Tibial artery (tissue), 4 donors: ENCODE measurements around the gene TRIAP1.

Experiments
- DNase-seq, 2 donors: peaks; one replicate each; pipeline ENCODE4 v3.0.0-alpha.2; 2019
- H3K27ac ChIP-seq, 2 donors: fragments of 200-600 bp; sonication (generic) in 1 of 2; 1 replicate in 1 of 2; 2 replicates in 1 of 2; pipeline ENCODE4 v1.5.1; 2018 to 2019; ENCODE audit warnings: mild to moderate bottlenecking in 1 of 2
- H3K27me3 ChIP-seq, 2 donors: fragments of 200-600 bp; sonication (generic) in 1 of 2; one replicate each; pipeline versions ENCODE4 v1.5.1 to v1.6.0; 2016 to 2019
- H3K36me3 ChIP-seq, 3 donors: fragments of 200-600 bp; sonication (generic) in 2 of 3; one replicate each; pipeline ENCODE4 v1.5.1; 2016 to 2019; ENCODE audit warnings: mild to moderate bottlenecking in 2 of 3
- H3K4me1 ChIP-seq, 4 donors: fragments of 200-600 bp; sonication (generic) in 2 of 4; 1 replicate in 3 of 4; 2 replicates in 1 of 4; pipeline ENCODE4 v1.5.1; 2016 to 2019
- H3K4me3 ChIP-seq, 2 donors: fragments of 200-600 bp; sonication (generic) in 1 of 2; 1 replicate in 1 of 2; 2 replicates in 1 of 2; pipeline ENCODE4 v1.5.1; 2018 to 2019; ENCODE audit warnings: mild to moderate bottlenecking in 2 of 2
- H3K9me3 ChIP-seq, 3 donors: fragments of 200-600 bp; sonication (generic) in 1 of 3; one replicate each; pipeline ENCODE4 v1.5.1; 2016 to 2019
- intact Hi-C: fragments of 100-400 bp; cut with DNase I; formaldehyde crosslinking; loops from one replicate; pipeline ENCODE4 v1.15.0; 2023; ENCODE audit warnings: low total_unique reads
- TF ChIP-seq, protein P1 (sequence below), 2 experiments: fragments of 200-600 bp in 1 of 2; fragments of 450-650 bp in 1 of 2; IDR thresholded peaks; one replicate each; pipeline ENCODE4 v1.5.1; 2017 to 2019; ENCODE audit warnings: antibody characterized with exemption in 2 of 2, mild to moderate bottlenecking in 1 of 2, moderate library complexity in 1 of 2

Gene TRIAP1

DNA sequence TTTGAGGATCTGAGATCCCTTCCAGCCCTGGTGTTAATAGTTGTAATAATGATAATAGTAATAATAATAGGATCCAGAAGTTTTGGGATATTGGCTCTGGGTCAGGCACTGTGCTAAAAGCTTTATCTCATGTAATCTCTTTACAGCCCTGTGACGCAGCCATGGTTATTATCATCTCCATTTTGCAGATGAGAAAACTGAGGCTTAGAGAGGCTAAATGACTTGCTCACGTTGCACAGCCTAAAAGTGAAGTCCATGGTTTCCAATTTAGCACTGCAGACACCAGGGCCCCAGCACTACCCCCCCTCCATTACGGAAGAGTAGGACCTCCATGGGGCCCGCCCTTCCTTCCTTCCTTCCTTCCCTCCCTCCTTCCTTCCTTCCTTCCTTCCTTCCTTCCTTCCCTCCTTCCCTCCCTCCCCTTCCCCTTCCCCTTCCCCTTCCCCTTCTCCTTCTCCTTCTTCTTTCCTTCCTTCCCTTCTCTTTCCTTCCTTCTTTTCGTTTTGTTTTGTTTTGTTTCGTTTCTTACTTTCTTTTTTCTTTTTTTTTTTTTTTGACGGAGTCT is 23.2 kb downstream of the TRIAP1 start:
- intact Hi-C loops, result no loop called here
- Histone ChIP-seq H3K9me3 (no peaks in the 10 kb centered on the region), H3K36me3 (no peaks in the 10 kb centered on the region), H3K4me3 (no peak overlapping the region), H3K4me1 (no peaks in the 10 kb centered on the region), H3K27me3 (peaks cover 0 to 19% of the 10 kb centered on the region in 2 donors), H3K27ac (no peak overlapping the region)
- TF ChIP-seq, protein P1, sequence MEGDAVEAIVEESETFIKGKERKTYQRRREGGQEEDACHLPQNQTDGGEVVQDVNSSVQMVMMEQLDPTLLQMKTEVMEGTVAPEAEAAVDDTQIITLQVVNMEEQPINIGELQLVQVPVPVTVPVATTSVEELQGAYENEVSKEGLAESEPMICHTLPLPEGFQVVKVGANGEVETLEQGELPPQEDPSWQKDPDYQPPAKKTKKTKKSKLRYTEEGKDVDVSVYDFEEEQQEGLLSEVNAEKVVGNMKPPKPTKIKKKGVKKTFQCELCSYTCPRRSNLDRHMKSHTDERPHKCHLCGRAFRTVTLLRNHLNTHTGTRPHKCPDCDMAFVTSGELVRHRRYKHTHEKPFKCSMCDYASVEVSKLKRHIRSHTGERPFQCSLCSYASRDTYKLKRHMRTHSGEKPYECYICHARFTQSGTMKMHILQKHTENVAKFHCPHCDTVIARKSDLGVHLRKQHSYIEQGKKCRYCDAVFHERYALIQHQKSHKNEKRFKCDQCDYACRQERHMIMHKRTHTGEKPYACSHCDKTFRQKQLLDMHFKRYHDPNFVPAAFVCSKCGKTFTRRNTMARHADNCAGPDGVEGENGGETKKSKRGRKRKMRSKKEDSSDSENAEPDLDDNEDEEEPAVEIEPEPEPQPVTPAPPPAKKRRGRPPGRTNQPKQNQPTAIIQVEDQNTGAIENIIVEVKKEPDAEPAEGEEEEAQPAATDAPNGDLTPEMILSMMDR (IDR thresholded peaks at IDR 0.05), result no peak
- no peak for DNase-seq

DNA sequence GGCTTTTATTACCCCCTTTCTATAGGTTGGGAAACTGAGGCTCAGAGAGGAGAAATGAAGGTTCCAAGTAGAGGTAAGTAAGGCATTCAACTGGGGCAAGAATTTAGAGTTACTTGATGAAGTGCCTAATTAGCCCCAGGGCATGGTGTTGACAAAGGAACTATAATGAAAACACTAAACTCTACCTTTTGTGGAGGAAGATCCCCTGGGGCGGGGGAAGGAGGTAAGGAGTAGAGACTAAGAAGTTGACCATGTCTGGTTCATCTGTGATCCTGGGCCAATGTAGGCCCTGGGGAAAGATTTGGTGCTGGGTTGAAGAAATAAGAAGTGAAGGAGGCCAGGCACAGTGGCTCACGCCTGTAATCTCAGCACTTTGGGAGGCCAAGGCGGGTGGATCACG is 24.5 kb downstream of the TRIAP1 start:
- intact Hi-C loops, result no loop called here
- TF ChIP-seq, protein P1 (IDR thresholded peaks at IDR 0.05), result no peak
- Histone ChIP-seq H3K4me1 (no peaks in the 10 kb centered on the region), H3K36me3 (no peaks in the 10 kb centered on the region), H3K4me3 (no peak overlapping the region), H3K27ac (no peak overlapping the region), H3K27me3 (peaks cover 0 to 15% of the 10 kb centered on the region in 2 donors), H3K9me3 (no peaks in the 10 kb centered on the region)
- DNase-seq, result no peak

DNA sequence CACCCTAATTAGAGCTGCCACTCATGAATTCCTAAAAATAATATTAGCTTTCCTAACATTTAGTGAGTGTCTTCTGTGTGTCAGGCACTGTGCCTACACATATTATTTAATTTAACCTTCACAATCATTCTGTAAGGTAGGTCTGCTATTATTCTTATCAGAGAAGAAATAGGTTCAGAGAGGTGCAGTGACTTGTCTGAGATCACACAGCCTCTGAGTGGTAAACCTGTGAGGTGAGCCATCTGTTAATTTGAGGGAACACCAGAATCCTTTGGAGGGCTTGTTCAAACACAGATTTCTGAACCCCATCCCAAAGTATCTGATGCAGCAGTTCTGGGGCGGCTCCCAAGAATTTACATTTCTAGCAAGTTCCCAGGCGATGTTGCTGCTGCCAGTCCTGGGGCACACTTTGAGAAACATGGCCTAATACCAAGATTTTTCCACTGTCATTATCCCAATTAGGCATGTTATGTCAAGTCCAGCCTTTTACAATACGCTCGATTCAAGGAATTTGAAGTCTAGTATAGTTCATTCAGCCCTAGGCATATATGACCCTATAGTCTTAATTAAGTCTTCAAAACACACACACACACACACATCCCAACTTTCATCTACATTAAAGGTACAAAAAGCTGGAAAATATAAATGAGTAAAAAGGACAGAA is 28.1 kb downstream of the TRIAP1 start:
- TF ChIP-seq, protein P1 (IDR thresholded peaks at IDR 0.05), result no peak
- intact Hi-C loops, result no loop called here

DNA sequence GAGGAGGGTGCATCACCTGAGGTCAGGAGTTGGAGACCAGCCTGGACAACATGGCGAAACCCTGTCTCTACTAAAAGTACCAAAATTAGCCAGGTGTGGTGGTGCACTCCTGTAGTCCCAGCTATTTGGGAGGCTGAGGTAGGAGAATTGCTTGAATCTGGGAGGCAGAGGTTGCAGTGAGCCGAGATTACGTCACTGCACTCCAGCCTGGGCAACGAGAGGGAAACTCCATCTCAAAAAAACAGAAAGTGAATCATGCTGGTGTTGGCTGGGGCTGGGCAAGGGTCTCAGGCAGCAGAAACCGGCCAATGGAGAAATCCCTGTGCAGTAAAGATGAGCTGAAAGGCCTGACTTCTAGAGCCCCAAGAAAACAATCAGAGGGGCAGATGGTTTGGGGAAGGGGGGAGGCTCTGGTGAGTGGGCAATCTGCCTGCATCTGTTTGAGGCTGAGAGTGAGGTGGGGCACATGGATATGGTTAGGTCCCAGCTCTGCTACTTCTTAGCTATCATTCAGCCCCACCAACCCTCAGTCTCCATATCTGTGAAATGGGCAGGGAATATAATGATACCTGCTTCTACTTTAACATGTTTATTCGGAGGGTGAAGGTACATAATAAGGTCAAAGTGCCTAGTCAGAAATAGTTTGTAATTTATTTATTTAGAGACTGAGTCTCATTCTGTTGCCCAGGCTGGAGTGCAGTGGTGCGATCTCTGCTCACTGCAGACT is 29.5 kb downstream of the TRIAP1 start:
- intact Hi-C loops, result no loop called here

More for the DNA sequence above, 28.1 kb downstream of the TRIAP1 start:
- no peaks in the 10 kb centered on the region for H3K9me3 ChIP-seq
- H3K36me3 ChIP-seq, result no peaks in the 10 kb centered on the region
- DNase-seq, result no peak
- H3K4me3 ChIP-seq, result no peak overlapping the region
- peaks cover 0 to 29% of the 10 kb centered on the region in 2 donors for H3K27me3 ChIP-seq
- no peaks in the 10 kb centered on the region for H3K4me1 ChIP-seq
- no peak overlapping the region for H3K27ac ChIP-seq

DNA sequence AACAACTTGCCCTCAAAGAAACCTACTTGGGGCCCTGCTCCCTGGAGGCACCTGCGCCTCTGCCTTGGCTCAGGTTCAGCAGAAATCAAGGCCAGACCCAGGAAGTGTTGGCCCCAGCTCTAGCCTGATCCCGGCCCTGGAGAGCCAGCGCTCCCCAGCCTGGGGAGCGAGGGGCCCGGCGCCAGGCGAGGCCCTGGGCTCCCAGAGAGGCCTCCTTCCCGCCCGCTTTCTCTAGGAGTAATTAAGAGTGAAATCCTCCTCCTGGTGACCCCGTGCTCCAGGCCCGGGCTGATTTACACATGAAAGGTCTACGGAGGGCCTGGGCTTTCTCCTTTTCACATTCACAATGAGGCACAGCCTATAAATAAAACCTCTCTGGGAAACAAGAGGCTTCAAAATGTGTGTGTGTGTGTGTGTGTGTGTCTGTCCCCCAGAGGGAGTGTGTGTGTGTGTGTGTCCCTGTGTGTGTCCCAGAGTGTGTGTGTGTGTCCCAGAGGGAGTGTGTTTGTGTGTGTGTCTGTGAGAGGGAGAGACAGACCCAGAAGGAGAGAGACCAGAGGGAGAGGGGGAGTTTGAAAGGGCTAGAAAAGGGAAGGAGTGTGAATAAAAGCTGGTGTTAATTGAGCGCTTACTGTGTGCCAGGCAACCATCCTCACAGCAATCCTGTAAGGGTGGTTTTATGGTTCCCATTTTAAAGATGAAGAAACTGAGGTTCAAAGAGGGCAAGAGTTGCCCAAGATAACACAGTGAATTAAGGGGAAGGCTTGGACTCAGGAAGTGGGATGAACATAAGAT is 32.1 kb downstream of the TRIAP1 start:
- Histone ChIP-seq H3K36me3 (no peaks in the 10 kb centered on the region), H3K27me3 (peaks cover 0 to 20% of the 10 kb centered on the region in 2 donors), H3K9me3 (no peaks in the 10 kb centered on the region), H3K4me3 (no peak overlapping the region), H3K4me1 (no peaks in the 10 kb centered on the region), H3K27ac (no peak overlapping the region)
- no peak for DNase-seq
- TF ChIP-seq, protein P1 (IDR thresholded peaks at IDR 0.05), result no peak
- intact Hi-C loops, result no loop called here

More for the DNA sequence above, 29.5 kb downstream of the TRIAP1 start:
- Histone ChIP-seq H3K36me3 (no peaks in the 10 kb centered on the region), H3K27ac (no peak overlapping the region), H3K27me3 (peaks cover 0 to 25% of the 10 kb centered on the region in 2 donors), H3K4me3 (no peak overlapping the region), H3K4me1 (no peaks in the 10 kb centered on the region), H3K9me3 (no peaks in the 10 kb centered on the region)
- TF ChIP-seq, protein P1 (IDR thresholded peaks at IDR 0.05), result no peak
- no peak for DNase-seq
